GM21529 (cell line): ENCODE measurements around the gene CCDC60.

Experiments
- ATAC-seq: cut with Tn5 transposase; IDR thresholded peaks from one replicate; pipeline ENCODE4 v1.9.1; 2021; ENCODE audit not compliant: unreplicated experiment

CCDC60 gene

DNA sequence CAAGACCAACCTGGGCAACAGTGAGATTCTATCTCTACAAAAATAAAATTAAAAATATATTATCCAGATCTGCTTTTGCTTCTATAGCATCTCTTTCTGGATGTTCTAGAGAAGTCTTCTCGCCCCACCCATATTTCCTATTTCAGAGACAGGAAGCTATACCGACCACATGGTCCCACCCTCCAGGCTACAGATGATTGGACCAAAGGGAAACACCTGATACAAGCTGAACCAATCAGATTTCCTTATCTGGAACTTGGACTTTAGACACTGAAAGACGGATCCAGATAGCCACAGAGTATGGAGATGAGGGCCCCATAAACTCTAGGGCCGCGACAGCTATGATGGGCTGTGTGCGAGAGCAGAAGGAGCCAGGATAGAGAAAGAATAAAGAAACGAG is 48.7 kb downstream of the CCDC60 start:
- ATAC-seq: no peak

DNA sequence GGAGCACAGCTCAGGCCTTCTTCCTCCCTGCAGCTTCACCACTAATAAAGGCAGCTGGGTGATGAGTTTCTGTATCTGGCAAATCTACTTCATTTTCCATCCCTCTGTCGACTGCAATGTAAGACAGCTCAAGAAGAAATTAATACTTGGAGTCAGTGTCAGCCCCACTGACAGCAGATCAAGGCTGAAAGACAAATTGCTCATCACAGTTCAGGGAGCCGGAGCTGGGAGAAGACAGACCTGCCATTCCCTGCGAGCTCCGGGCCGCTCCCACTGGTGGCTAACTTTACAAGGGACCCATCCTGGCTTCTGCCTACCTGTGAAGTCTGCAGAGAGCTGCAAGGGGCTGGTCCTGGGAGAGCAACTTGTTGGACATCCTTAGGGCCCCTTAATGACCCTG is 49.8 kb downstream of the CCDC60 start:
- ATAC-seq: no peak

DNA sequence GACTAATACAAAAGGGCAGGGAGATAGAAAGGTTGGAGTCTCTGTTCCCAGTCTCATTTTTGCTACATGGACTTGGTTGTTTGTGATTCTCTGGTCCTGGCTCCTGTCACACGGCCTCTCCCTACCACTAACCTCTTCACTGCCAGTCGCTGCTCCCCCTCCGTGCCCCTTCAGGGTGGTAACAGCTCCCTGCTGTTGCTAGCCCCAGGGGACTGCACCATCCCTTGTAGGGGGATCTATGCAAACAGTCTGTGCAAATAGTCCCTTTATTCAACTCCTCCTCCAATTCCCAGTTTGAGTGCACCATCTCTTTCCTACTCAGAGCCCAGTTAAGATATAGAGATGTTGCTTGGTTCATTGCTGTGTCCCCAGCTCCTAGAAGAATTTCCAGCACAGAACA is 51.1 kb downstream of the CCDC60 start:
- no peak for ATAC-seq

DNA sequence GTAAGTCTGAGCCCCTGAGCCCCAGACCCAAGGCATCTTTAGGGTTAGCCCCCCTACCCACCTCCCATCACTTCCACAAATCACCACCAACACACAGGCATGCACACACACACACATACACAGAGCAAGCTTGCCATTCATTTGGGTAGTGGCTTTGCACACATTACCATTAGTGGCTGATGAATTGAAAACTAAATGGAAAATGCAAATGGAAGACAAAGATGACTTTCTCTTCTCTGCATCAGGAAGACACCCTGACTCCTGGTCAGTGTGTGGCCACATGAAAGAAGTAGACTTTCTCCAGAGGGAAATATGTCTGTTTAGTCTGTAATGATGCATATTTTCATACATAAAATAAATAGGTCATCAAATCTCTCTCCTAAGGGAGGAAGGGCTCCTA is 55.2 kb downstream of the CCDC60 start:
- no peak for ATAC-seq

DNA sequence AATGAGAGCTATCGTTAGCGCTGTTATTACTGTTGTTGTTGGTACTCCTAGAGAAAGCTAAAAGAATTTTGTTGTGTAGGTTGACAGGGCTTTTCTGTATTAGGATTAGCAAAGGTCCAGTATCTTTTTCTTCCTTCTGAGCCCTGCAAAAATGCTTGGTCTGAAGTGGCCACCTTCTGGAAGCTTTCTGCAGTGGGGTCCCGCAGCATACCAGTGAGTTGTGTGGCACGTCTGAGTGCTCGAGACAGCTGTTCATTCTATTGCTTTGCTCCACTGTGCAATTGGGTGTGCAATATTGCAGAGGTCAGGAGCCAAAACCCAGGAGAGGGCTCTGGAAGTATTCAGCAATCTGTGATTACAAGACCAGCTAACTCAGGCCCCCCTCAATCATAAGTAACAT is 57.1 kb downstream of the CCDC60 start:
- ATAC-seq: no peak

DNA sequence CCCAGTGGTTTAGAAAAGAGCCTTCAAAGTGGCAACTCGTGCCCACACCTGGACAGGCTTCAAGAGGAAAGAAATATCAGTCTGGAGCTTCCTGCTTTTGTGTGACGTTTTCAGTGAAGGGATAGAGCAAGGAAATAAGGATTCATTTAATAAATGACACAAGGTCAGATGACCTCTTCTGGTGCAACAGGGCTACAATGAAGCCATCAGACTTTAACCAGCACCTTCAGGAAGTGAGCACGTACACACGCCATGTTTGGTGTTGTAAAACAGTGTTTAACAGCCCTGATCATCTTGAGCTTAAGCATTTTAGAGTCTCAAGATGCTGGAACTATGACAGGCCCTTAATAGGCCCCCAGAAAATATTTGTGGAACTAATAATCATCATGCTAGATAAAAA is 59.1 kb downstream of the CCDC60 start:
- no peak for ATAC-seq

DNA sequence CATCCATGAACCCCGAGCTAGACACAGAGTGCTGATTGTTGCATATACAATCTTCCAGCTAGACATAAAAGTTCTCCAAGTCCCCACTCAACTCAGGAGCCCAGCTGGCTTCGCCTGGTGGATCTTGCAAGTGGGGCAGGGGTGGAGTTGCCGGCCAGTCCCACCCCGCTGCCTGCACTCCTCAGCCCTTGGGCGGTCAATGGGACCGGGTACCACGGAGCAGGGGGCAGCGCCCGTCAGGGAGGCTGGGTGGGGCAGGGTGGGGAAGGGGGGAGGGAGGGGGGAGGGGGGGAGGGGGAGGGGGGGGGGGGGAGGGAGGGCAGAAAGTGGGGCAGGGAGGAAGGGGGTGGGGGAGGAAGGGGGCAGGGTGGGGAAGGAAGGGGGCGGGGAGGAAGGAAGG is 63.0 kb downstream of the CCDC60 start:
- ATAC-seq: no peak

DNA sequence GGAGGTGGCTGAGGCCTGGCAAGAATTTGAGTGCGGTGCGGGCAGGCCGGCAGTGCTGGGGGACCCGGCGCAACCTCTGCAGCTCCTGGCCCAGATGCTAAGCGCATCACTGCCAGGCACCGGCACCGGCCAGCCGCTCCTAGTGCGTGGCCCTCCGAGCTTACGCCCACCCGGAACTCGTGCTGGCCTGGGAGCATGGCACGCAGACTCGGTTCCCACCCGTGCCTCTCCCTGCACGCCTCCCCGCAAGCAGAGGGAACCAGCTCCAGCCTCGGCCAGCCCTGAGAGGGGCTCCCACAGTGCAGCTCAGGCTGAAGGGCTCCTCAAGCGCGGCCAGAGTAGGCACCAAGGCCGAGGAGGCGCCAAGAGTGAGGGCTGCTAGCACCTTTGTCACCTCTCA is 63.7 kb downstream of the CCDC60 start:
- no peak for ATAC-seq

DNA sequence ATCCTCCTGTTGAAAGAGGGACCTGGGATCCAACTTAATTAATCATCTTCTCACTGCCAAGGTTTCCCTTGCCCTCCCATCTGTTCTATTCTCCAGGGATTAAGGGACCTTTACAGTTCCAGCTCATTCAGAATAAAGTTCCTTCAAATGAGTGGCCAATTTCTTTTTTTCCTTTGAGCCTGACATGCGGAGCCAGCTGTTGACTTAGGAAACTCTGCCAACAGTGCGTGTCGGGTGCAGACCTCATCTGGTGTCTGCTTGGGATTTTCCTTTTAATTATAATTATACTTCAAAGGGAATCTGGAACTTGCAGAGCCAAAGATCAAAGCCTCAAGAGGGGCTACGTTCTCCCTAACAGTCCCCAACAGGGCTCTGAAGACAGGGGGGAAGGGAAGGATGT is 64.8 kb downstream of the CCDC60 start:
- ATAC-seq: no peak

DNA sequence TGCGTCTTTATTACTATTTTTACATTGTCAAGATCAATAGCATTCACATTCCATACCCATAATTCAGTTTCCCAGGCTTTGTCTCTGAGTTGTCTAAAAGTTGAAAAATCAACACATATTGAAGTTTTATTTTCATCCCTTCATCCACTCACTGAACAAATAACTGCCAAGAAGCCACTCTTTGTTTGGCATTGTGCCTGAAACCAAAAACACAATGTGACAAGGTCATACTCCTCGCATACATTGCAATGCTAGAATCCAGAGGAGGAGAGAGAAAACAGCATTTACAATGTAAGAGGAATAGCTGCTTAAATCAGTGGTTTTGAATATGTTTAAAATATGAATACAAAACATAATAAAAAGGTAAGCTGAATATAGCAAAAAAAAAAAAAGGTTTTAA is 71.8 kb downstream of the CCDC60 start:
- ATAC-seq: no peak

DNA sequence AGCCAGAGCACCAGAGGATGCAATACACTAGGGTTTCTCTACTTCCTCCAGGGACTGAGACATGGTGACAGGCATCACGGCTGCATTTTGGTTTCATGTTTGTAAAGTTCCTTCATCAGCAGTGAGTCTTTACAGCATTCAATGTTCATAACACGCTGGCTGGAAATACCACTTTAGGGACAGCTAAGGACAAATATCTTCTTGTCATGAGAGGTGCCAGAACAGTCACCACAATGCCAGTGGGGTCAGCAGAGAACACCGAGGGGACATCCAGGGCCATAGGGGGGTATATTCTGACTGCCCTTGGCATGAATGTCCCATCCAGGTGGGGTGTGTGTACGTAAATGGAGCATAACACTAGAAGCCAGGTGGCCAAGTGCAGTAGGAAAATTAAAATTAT is 72.3 kb downstream of the CCDC60 start:
- ATAC-seq: no peak

DNA sequence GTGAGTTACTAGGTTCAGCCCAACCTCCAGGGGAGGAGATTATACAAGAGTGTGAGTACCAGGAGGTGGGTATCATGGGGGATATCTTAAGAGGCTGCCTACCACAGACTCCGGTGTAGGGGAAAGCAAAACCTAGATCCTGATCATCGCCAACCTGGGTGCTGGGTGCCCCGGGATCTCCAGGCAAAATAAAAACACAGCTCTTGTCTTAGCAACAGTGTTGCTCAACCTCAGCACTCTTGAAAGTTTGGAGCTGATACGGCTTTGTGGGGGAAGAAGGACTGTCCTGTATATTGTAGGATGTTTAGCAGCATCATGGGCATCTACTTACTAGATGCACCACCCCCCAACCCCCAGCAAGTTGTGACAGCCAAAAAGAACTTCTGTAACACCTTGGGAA is 74.5 kb downstream of the CCDC60 start:
- no peak for ATAC-seq

DNA sequence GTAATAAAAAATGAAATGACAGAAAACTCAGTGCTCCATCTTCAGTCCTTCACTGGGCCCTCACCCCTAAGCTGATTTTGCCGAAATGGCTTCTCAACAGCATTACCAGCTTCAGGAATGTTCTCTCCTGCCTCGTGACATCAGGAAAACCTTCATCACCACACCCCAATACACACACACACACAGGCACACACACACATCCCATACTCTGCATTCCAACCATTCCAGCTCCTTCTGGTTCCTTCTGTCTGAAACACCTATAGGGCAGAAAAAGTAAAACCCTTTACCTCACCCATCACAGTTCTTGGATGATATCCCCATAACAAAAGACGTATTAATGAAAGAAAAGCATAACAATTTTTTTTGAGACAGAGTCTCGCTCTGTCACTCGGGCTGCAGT is 75.9 kb downstream of the CCDC60 start:
- no peak for ATAC-seq

DNA sequence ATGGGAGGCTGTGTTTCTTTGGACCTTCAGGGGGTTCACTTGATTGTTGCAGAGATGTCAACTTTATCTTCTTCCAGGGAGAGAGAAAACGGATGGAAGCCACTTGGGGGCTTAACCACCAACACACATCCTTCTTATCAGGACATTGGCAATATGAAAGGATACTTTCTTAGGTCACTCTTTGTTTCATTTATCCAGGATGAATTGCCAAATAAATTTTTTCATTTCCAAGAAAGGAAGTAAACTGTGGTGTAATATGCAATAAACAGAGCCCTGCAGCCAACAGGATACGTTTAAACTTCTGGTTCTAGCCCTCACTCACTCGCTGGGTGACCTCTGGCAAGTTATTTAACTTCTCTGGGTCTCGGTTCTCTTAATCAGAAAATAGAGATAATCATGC is 77.8 kb downstream of the CCDC60 start:
- ATAC-seq: no peak

DNA sequence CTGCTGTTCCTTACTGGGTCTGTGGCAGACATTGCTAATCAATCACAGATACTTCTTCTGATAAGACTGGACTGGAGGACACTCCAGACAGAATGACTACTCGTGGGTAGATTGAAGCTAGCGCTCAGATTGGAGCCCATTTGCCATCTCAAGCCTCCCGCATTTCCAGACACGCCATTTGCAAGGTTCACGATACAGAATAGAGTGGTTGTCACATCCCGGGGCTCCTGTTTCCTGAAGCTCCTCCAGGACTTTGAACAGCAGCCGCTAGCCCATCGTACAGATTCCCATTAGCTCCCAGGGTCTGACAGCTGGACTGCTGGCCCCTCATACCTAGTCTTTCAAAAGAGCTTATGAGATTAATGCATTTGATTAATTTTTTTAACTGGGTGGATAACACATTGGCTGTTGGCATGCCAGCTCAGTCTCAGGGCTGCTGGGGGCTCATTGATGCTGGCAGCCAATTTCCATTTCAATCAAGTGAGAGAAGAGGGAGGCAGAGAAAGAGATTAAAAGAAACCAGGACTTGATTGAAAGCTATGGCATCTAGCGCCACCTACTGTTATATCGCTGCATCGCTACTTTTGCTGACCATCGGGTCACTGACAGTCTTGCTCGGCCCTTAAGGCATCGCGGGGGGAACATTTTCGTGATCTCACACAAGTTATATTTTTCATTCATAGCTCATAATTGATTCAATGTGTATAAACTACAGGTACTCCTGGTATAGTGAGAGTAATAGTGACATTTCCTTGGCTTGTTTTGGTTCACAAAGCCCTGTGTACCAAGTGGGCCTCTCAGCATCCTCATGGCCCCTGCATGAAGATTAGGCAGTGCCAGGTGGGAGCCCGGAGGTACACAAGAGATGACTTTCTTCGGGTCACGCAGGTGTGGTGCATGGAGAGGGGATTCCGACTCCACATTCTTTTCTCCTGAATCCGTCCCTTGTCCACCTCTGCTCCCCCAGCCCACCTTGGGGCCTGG is 78.6 kb downstream of the CCDC60 start:
- ATAC-seq: no peak

DNA sequence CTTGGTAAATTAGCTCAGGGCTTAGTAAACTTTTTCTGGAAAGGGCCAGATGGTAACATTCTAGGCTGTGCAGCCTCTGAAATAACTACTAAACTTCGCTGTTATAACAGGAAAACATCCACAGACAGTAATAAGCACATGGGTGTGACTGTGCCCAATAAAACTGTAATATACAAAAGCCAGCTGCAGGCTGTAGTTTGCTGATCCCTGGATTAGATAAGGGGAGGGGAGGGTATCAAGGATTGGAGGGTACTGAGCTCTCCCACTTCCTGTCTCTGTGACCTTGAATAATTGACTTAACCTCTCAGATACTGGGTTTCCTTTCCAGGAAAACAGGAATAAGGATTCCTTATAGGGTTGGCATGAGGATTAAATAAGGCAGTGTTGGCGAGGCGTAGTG is 81.2 kb downstream of the CCDC60 start:
- no peak for ATAC-seq

DNA sequence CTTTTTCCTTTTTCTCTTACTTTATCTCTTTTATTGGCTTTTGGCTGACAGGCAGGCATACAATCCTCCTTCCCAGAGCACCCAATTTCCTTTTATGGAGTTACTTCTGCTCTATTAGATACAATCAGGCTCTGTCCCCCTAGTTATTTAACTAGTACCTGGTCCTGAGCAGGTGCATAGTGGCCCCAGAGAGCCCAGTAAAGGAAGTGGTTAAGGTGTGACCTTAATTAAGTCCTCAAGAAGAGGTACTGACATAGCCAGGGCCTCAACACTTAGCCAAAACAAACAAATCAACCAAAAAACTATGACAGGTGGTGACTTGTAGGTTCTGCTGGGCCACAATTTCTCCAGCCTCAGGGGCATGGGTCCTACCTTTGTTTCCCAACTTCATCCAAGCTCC is 82.9 kb downstream of the CCDC60 start:
- ATAC-seq: no peak

DNA sequence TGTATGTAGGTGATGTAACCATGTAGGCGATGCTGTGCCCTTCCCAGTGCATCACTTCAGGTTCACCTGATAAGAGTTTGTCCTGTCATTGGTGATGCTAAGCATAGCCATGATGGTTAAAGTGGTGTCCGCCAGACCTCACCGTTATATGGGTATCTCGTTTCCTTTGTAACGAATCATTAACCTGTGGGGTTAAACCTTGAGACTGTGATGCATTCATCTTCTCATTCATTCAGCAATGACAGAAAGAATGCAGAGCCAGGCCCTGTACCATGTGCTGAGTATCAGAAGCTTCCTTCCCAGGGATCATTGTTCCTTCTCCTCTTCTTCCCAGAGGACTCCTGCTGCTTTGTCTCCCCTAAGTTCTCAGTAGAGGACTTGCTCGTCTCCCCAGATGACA is 84.9 kb downstream of the CCDC60 start:
- ATAC-seq: no peak

DNA sequence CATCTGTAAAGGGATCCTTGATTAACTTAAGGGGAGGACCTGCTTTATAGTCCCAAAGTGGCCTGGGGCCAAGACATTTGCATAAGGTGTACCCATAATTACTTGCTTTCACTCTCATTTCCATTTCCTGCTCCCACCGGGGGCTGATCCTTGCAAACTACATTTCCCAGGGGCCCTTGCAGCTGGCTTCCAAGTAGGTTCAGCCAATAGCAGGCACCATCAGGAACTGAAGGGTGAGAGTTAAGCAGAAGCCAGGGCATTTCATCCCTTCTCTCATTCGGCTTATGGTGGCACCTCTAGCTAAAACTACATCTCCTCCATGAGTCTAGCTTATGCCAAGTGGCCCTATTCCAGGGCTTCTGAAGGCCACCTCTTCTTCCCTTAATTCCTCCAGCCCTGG is 88.8 kb downstream of the CCDC60 start:
- no peak for ATAC-seq

DNA sequence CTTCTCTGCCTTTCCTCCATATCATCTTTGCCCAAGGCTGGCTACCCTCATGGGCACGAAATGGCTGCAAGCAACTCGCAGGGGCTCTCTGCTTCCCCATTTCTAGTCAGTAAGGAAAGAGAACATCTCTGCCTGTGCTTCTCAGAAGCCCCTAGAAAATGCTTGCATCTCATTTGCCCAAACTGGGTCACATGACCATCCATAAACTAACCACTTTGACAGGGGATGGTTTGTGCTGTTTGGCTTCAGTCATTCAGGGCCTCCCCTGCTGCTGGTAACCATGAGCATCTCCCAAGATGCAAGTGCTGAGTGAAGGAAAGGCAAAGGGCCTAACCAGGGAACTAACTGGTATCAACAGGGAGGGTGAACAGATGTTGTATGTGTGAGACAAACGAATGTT is 91.1 kb downstream of the CCDC60 start:
- no peak for ATAC-seq

DNA sequence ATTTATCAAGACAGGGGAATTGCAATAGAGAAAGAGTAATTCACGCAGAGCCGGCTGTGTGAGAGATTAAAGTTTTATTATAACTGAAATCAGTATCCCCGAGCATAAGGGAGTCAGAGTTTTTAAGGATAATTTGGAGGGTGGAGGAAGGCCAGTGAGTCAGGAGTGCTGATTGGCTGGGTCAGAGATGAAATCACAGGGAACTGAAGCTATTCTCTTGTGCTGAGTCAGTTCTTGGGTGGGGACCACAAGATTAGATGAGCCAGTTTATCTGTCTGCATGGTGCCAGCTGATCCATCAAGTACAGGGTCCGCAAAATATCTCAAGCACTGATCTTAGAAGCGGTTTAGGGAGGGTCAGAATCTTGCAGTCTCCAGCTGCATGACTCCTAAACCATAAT is 96.6 kb downstream of the CCDC60 start:
- no peak for ATAC-seq

DNA sequence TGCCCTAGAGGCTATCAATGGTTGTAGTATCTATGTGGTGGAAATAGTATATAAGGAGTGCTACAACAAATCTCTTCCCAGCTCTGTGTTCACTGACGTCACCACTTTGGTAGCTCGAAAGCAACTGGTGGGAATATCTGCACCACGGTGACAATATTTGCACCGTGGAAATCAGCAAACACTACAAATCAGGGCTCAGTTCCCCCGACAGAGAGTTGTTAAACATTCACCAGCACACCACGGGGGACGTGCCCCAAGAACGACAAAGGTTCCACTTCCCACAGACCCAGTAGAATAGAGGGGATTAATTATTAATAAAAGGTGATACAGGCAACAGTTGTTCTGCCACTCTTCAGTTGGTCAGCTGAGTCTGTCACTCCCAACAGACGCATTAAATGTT is 98.4 kb downstream of the CCDC60 start:
- no peak for ATAC-seq

DNA sequence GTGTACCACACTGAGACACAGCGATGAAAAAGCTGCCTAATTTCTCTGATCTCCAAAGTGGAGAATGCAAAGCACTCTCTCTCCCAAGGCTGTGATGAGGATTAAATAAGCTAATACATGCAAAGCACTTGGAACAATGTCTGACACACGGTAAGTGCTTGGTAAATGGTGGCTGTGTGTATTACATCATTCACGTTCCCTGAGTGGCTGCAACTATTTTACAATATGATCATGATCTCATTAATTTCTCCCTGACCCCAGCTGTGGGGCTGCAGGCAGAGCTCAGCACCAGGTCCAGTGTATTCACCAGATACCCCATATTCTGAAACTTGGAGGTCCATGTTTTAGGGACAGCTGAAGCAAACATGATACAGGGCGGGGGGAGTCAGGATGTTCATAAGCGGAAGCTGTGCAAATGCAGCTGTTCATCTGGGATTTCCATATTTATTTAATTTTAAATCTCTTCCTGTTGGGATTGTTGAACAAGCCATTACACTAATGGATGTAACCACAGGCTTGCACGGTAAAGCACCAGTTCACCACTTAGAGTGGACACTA is 106.4 kb downstream of the CCDC60 start:
- ATAC-seq: no peak
